ENCODE measurements around the gene METTL1.

METTL1 gene

DNA sequence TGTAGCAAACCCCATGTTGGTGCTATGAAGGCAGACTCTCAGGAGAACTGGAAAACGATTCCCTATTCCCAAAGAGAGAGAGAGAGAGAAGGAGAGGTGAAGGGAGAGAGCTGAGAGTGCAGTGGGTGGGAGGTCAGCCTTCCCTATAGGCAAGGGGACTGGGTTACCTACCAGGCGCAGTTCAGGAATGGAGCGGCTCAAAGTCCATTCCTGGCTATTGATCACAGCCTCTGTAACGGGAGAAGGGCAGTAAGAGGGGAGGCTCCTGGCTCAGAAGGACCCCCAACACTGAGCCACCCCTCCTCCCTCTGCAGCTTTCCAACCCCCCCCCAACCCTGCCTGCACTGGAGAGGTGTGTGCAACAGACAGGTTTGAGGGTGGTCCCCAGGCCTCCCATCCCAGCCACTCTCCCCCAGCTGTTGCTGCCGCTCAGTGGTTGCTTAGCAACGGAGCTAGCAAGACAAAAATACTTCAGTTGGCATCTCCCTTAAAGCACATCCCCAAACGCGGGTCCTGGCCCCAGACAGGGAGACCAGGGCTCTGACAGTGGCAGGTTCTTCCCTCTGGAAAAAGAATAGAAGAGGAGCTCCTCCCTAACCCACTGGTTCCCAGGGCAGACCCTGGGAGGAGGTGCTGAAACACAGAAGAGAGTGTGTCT, 36.6 kb downstream of the METTL1 start:
- TF ChIP-seq GATA3 (IDR thresholded peaks at IDR 0.05; ENCODE audit: low read depth, low read length) (no peak), GATA2 (IDR thresholded peaks at IDR 0.05; ENCODE audit: low read depth, low read length) (no peak)

DNA sequence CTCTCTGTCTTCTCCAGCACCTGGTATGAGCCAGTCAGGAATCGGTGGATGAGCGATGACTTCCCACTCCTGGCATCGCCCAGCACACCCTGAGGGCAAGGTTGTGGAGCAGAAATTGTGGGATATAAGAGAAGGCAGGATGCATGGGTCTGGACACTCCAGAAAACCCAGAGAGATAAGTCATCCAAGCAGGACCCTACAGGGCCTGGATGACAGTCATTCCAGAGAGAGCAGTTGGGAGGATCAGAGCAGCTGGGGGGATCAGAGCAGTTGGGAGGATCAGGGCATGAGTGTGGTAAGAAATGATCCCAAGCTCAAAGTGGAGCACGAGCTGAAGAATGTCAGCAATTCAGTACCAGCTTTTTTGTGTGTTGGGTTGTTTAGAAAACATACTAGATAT, 37.3 kb downstream of the METTL1 start:
- no peak for TF ChIP-seq GATA2 (IDR thresholded peaks at IDR 0.05; ENCODE audit: low read depth, low read length)
- no peak for TF ChIP-seq GATA3 (IDR thresholded peaks at IDR 0.05; ENCODE audit: low read depth, low read length)

DNA sequence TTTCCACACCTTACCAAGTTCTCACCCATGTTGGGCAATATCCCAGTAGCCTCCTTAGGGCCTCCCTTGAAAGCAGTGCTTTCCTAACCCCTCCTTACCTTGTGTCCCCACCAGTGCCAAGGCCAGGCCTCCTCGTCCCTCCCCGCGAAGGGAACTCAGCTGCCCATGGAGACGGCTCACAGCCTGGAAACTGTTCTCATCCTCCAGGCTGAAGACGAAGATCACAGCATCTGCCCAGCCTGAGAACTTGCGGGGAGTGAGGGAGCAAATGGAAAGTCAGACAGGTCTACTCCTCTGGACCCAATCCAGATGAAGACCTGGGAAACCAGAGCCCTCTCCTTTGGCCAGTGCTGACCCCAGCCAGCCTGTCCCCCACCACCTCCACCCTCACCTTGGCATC, 38.0 kb downstream of the METTL1 start:
- no peak for TF ChIP-seq GATA3 (IDR thresholded peaks at IDR 0.05; ENCODE audit: low read depth, low read length)
- no peak for TF ChIP-seq GATA2 (IDR thresholded peaks at IDR 0.05; ENCODE audit: low read depth, low read length)

DNA sequence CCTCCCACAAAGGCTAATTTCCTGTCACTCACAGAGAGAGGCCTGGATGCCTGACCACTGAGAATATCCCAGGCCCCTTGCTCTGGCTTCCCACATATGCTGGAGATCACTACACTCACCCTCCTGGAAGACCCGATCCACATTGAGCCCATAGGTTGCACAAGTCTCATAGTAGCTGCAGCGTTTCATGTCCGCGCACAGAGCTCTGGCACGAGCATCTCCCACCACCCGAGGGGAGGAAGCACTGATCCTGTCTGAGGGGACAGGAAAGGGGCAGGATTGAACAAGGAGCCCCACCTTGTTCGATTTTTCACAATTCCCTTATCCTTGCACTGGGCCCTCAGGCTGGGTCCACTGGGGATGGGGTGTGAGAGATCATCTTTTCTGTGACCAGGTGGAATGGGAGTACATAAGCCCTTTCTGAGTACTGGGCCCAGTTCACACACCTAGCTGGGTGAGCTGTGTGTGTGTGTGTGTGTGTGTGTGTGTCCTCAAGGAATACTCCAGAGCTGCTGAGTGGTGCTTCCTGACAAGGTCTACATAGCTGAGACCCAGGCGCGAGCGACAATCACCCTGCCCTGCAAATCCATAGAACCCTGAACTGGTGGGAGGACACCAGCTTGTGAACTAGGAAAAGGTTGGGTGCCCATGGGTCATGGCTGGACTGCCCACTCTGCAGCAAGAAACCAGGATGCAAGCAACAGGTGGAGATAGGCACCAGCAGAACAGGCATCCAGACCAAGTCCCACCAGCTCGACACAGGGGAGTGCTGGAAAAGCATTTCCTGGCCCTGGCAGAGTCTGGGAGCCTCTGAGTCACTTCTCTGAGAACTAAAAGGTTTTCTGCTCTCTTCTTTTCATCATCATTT, 38.9 kb downstream of the METTL1 start:
- TF ChIP-seq GATA2 (IDR thresholded peaks at IDR 0.05; ENCODE audit: low read depth, low read length) (no peak), GATA3 (IDR thresholded peaks at IDR 0.05; ENCODE audit: low read depth, low read length) (no peak)

DNA sequence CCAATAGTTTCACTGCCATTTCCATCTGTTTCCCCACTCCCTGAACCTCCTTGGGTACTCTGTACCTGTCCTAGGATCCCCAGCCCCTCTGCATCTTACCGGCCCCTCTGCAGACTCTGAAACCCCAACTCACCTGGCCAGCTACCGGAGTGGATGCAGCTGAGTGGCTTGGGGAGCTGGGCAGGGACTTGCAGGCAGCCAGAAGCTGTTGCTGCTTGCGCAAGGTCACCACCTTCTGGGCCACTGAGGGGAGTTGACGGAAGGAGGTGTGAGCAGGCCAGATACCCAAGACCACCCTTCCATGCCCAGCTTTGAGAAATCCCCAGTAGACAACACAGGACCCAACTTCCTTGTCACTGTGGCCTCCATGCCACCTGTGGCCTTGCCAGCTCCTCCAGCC, 39.6 kb downstream of the METTL1 start:
- TF ChIP-seq GATA2 (IDR thresholded peaks at IDR 0.05; ENCODE audit: low read depth, low read length) = no peak
- no peak for TF ChIP-seq GATA3 (IDR thresholded peaks at IDR 0.05; ENCODE audit: low read depth, low read length)

DNA sequence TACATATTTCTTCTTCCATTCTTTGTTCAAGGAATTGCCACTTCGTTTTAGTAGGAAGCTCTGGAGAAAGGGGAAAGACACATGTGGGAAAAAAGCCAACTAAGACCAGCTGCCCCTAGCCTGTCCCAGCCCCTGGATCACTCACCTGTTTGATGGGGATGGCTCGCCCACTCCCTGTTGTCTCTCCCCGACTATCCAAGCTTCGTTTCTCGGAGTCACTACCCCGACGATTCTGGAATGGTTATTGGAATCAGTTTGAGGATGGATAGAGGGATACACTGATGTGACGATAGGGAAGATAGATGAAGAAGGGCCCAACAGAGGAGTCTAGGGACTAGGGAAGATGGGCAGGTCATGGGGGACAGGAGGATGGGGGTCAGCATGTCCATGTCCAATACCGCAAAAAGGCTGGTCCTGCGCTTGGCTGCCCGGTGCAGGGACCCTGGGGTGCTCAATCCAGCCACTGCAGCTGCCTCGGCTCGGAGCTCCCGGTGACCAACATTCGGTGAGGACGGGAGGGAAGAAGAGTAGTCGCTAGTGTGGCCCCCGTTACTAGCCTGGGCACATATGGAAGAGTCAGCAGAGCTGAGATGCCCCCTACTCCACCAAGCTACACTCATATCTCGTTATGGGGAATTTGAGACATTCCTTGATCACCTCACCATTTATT, 40.4 kb downstream of the METTL1 start:
- TF ChIP-seq GATA3 (IDR thresholded peaks at IDR 0.05; ENCODE audit: low read depth, low read length) = no peak

DNA sequence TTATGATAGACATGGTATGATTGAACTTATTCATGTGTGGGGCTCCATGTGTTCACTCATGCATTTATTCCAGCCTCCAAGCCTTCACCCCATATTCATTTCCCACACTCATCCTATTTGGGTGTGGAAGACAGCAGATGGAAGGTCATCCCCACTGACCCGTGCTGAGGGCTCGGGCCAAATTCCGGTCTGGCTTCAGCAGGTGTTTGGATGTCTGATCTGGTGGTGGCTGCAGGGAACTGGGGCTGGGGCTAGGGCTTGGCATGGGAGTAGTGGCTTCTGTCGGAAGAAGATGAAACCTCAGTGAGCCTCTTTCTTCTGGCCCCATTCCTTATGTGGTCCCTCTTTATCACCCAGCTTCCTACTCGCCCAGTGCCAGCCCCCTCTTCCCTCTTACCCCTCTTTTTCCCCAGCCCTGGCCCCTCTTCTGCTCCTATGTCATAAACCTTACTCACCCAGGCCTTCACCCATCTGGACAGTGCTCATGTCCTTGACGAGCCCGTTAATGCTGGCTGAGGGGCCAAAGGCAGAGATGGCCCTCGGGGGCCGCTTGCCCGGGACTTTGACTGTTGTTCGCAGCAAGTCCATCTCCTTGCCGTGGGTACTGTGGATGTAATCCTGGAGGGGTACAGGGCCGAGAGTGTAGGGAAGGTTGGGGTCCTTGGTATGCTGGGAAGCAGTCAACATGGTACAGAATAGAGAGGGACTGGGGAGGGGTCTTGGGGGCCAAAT, 41.4 kb downstream of the METTL1 start:
- no peak for TF ChIP-seq GATA3 (IDR thresholded peaks at IDR 0.05; ENCODE audit: low read depth, low read length)
- no peak for TF ChIP-seq GATA2 (IDR thresholded peaks at IDR 0.05; ENCODE audit: low read depth, low read length)

DNA sequence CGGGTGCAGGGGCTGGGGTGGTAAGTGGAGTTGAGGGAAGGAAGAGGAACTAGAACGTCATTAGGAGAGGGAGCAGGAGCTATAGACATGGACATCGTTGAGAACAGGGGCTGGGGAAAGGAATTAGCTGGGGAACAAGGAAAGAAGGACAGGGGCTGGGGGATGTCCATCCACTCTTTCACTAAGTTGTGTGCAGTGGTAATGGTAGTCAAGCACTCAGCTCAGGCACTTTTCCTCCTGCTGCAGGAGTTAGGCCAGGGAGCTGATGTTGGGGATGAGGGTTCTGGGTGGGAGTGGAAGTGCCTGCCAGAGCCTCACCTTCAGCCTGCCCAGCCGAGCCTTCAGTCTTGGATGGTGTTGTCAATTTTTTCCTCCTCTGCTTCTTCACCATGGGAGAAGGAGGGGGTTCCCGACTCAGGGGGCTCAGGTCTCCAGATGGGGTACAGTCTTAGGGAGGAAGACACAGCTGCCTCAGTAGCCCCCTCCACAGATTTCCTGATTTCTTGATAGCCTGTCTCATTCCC, 42.5 kb downstream of the METTL1 start:
- TF ChIP-seq GATA2 (IDR thresholded peaks at IDR 0.05; ENCODE audit: low read depth, low read length) (no peak), GATA3 (IDR thresholded peaks at IDR 0.05; ENCODE audit: low read depth, low read length) (no peak)

DNA sequence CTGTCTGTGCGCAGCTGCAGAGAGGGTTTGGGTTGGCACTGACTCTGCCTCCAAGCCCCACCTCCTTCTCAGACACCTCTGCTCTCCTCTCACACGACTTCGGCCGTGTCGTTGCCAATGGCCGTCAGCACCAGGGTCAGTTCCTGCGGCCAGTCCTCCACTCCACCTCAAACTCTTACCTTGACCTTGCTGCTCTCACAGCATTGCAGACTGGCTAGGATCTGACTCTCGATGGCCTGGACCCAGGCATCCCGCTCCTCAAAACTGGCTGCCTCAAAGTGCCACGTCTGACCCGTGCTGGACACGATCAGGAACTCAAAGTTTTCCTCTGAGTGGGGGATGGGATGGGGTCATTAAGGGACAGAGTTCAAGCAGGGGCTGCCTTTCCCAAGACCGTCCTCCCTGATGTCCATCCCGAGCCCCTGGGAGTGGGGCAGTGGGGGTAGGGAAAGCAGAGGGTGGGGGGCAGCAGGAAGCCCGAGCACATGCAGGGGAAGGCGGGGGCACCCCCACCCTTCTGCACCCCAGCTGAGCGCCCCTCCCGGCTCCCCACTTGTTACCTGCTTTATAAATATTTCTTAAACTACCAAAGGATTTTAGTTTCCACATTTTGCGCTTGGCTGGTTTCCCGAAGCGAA, 44.0 kb downstream of the METTL1 start:
- no peak for TF ChIP-seq GATA3 (IDR thresholded peaks at IDR 0.05; ENCODE audit: low read depth, low read length)
- no peak for TF ChIP-seq GATA2 (IDR thresholded peaks at IDR 0.05; ENCODE audit: low read depth, low read length)

DNA sequence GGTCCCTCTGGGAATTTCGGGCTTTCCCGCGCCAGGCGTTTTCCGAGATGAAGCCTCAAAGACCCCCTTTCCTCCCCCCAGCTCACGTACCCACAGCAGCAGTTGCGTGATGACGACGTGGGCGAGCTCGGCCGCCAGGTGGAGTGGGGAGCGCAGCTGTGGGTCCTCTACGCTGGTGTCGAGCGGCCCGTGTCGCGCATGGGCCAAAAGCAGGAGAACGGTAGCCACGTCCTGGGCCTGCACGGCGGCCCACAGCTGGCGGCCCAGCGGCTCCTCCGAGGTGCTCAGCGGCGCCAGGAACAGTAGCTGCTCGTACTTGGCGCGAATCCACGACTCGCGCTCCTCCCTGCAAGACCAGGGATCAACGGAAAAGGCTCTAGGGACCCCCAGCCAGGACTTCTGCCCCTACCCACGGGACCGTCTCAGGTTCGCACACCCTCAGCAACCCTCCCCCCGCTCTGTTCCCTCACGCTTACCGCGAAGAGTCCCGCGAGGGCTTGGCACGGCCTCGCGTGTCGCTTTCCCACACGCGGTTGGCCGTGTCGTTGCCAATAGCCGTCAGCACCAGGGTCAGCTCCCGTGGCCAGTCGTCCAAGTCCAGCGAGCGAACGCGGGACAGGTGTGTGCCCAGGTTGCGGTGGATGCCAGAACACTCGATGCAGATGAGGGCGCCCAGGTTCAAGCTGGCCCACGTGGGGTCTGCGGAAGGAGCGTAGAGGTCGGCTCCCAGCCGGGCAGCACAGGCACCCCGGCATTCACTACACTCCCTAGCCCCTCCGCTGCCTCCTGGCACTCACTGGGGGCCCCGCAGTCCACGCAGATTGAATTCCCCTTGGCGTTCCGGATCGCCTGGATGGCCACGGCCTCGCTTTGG, 44.8 kb downstream of the METTL1 start:
- TF ChIP-seq GATA3 (IDR thresholded peaks at IDR 0.05; ENCODE audit: low read depth, low read length) (no peak), GATA2 (IDR thresholded peaks at IDR 0.05; ENCODE audit: low read depth, low read length) (no peak)

DNA sequence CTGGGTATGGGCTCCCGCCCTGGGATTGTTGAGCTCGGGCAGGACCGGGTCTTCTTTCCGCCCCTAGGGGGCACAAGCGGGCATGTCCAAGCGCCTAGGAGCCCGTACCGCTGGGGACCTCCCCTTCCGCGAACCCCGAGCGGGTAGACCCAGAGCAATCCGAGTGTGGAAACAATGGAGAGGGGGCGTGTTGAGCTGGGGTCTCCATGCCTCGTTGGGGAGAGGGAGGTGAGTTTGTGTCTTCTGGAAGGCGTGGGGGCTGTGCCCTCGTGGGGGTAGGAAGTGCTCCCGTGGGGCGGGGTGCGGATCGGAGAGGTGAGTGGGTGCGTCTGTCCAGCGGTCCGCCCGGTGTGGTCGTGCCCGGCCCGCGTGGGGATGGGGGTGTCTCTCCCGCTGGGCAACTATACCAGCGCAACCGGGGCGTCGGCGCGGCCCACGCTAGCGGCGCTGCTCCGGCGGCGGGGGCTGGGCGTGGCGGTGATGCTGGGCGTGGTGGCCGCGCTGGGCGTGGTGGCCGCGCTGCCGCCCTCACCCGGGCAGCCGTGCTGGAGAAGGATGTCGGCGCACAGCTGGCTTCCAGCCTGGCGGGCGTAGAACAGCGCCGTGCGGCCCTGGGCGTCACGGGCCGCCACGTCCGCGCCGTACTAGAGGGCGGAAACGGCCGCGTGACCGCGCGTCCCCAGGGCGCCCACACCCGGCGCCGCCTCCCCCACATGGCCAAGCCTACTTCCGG, 45.6 kb downstream of the METTL1 start:
- TF ChIP-seq GATA3 (IDR thresholded peaks at IDR 0.05; ENCODE audit: low read depth, low read length) (no peak), GATA2 (IDR thresholded peaks at IDR 0.05; ENCODE audit: low read depth, low read length) (no peak)

DNA sequence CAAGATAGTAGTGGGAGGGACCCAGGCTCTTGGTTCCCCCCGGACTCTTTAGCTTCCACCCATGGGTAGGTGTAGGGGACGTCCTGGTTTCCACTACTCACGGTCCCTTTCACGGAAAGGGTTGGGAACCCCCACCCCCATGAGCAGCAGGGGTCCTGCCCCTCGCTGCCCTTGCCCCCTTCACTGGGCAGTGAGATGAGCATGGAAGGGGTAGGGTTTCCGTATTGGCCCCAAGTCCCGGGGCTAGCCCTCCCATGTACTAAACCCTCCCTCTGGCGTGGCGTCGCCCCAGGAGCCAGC, 46.1 kb downstream of the METTL1 start:
- TF ChIP-seq GATA2 (IDR thresholded peaks at IDR 0.05; ENCODE audit: low read depth, low read length) = no peak
- no peak for TF ChIP-seq GATA3 (IDR thresholded peaks at IDR 0.05; ENCODE audit: low read depth, low read length)
